ENCODE data around the gene NUP153. TPM values are rescaled to one million over a fixed set of nuclear protein-coding genes. Genes with fewer than 3 reads are reported as not detected.

Gene NUP153
- total and polyA plus RNA-seq, 2 donors (not counting 1 experiment from before 2014, with no cell fraction given), result 22.0 to 27.7 TPM

- H3K4me1 ChIP-seq (ENCODE audit: control insufficient read depth, extremely low read depth, insufficient read depth, low read length), result no peaks in the 10 kb centered on the region
- H3K79me2 ChIP-seq (ENCODE audit: control insufficient read depth, insufficient read depth, low read length), result no peaks in the 10 kb centered on the region
- H3K9ac ChIP-seq (ENCODE audit: insufficient read depth, low read length), result no peak overlapping the region
- H4K20me1 ChIP-seq (ENCODE audit: control insufficient read depth, extremely low read depth, insufficient read depth, low read length), result no peaks in the 10 kb centered on the region
- no peaks in the 10 kb centered on the region for H3K27me3 ChIP-seq (ENCODE audit: control insufficient read depth, insufficient read depth, low read length)
- H3K4me2 ChIP-seq (ENCODE audit: extremely low read depth, insufficient read depth, low read length), result no peak overlapping the region
- DNase-seq (ENCODE audit: low read depth in 2 of 2), result no peak
- no peak overlapping the region for H3K4me3 ChIP-seq (replicated peaks in 1 of 4; ENCODE audit: control extremely low read depth in 1 of 4, insufficient read depth in 1 of 4, low read depth in 3 of 4, low read length in 4 of 4)
- H2AFZ ChIP-seq (ENCODE audit: low read length), result no peak overlapping the region
- peaks cover 7% of the 10 kb centered on the region for H3K36me3 ChIP-seq (ENCODE audit: control insufficient read depth, insufficient read depth, low read length)
- no peak for TF ChIP-seq EZH2 (IDR thresholded peaks at IDR 0.05; ENCODE audit: low read length, missing control alignments)
- TF ChIP-seq, protein P1, sequence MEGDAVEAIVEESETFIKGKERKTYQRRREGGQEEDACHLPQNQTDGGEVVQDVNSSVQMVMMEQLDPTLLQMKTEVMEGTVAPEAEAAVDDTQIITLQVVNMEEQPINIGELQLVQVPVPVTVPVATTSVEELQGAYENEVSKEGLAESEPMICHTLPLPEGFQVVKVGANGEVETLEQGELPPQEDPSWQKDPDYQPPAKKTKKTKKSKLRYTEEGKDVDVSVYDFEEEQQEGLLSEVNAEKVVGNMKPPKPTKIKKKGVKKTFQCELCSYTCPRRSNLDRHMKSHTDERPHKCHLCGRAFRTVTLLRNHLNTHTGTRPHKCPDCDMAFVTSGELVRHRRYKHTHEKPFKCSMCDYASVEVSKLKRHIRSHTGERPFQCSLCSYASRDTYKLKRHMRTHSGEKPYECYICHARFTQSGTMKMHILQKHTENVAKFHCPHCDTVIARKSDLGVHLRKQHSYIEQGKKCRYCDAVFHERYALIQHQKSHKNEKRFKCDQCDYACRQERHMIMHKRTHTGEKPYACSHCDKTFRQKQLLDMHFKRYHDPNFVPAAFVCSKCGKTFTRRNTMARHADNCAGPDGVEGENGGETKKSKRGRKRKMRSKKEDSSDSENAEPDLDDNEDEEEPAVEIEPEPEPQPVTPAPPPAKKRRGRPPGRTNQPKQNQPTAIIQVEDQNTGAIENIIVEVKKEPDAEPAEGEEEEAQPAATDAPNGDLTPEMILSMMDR (conservative IDR thresholded peaks at IDR 0.05 in 1 of 2, IDR thresholded peaks at IDR 0.05 in 1 of 2; ENCODE audit: low read depth in 1 of 2, low read length in 2 of 2), result no peak
- no peaks in the 10 kb centered on the region for H3K9me3 ChIP-seq (ENCODE audit: control insufficient read depth, insufficient read depth, low read depth, low read length)
- no peak overlapping the region for H3K27ac ChIP-seq (ENCODE audit: insufficient read depth, low read length)
These were observed 55.9 kb downstream of the NUP153 start for GRCh38 chr6:17650656-17651309.

DNA sequence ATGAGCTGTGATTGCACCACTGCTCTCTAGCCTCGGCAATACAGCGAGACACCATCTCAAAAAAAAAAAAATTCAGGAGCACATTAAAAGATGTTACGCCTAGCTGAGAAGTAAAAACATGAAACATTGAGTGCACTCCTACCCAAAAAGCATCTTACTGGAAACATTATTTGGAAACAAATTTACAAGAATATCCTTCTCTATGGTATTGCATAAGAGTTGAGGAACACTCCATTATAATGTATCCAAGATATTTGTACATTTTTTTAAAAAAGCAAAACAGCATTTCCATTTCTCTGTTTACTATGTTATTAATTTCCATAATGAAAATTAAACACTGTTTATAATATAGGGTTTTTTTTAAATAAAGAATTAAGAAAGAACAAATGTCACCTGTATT, 58.0 kb downstream of the NUP153 start:
- Histone ChIP-seq H2AFZ (ENCODE audit: low read length) (no peak overlapping the region), H4K20me1 (ENCODE audit: control insufficient read depth, extremely low read depth, insufficient read depth, low read length) (no peaks in the 10 kb centered on the region), H3K4me3 (replicated peaks in 1 of 4; ENCODE audit: control extremely low read depth in 1 of 4, insufficient read depth in 1 of 4, low read depth in 3 of 4, low read length in 4 of 4) (no peak overlapping the region), H3K4me2 (ENCODE audit: extremely low read depth, insufficient read depth, low read length) (no peak overlapping the region), H3K27ac (ENCODE audit: insufficient read depth, low read length) (no peak overlapping the region), H3K79me2 (ENCODE audit: control insufficient read depth, insufficient read depth, low read length) (no peaks in the 10 kb centered on the region), H3K9ac (ENCODE audit: insufficient read depth, low read length) (no peak overlapping the region), H3K36me3 (ENCODE audit: control insufficient read depth, insufficient read depth, low read length) (peaks cover 7% of the 10 kb centered on the region), H3K27me3 (ENCODE audit: control insufficient read depth, insufficient read depth, low read length) (no peaks in the 10 kb centered on the region), H3K9me3 (ENCODE audit: control insufficient read depth, insufficient read depth, low read depth, low read length) (no peaks in the 10 kb centered on the region), H3K4me1 (ENCODE audit: control insufficient read depth, extremely low read depth, insufficient read depth, low read length) (no peaks in the 10 kb centered on the region)
- no peak for DNase-seq (ENCODE audit: low read depth in 2 of 2)
- TF ChIP-seq, protein P1 (conservative IDR thresholded peaks at IDR 0.05 in 1 of 2, IDR thresholded peaks at IDR 0.05 in 1 of 2; ENCODE audit: low read depth in 1 of 2, low read length in 2 of 2), result no peak
- no peak for TF ChIP-seq EZH2 (IDR thresholded peaks at IDR 0.05; ENCODE audit: low read length, missing control alignments)

DNA sequence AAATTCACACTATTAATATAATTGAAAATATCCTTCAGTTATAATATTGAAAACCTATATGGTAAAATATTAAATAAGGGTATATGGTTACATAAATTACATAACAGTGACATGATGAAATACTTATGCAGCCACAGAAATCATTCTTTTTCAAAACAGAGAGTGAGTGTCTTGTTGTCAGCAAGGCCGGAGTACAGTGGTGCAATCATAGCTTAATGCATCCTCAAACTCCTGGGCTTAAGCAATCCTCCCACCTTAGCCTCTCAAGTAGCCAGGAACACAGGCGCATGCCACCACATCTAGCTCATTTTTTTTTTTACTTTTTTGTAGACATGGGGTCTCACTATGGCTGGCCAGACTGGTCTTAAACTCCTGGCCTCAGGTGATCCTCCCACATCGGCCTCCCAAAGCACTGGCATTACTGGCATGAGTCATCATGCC, 66.2 kb downstream of the NUP153 start:
- H4K20me1 ChIP-seq (ENCODE audit: control insufficient read depth, extremely low read depth, insufficient read depth, low read length), result no peaks in the 10 kb centered on the region
- H3K4me3 ChIP-seq (replicated peaks in 1 of 4; ENCODE audit: control extremely low read depth in 1 of 4, insufficient read depth in 1 of 4, low read depth in 3 of 4, low read length in 4 of 4), result no peak overlapping the region
- no peak overlapping the region for H3K27ac ChIP-seq (ENCODE audit: insufficient read depth, low read length)
- H3K9ac ChIP-seq (ENCODE audit: insufficient read depth, low read length), result no peak overlapping the region
- DNase-seq (ENCODE audit: low read depth in 2 of 2), result peak in 1 of 2 donors; percentile 61
- no peak overlapping the region for H2AFZ ChIP-seq (ENCODE audit: low read length)
- H3K79me2 ChIP-seq (ENCODE audit: control insufficient read depth, insufficient read depth, low read length), result peaks cover 2% of the 10 kb centered on the region
- H3K36me3 ChIP-seq (ENCODE audit: control insufficient read depth, insufficient read depth, low read length), result peaks cover 3% of the 10 kb centered on the region
- TF ChIP-seq, protein P1 (conservative IDR thresholded peaks at IDR 0.05 in 1 of 2, IDR thresholded peaks at IDR 0.05 in 1 of 2; ENCODE audit: low read depth in 1 of 2, low read length in 2 of 2), result no peak
- TF ChIP-seq EZH2 (IDR thresholded peaks at IDR 0.05; ENCODE audit: low read length, missing control alignments), result no peak
- no peak overlapping the region for H3K4me2 ChIP-seq (ENCODE audit: extremely low read depth, insufficient read depth, low read length)
- H3K27me3 ChIP-seq (ENCODE audit: control insufficient read depth, insufficient read depth, low read length), result no peaks in the 10 kb centered on the region
- no peaks in the 10 kb centered on the region for H3K9me3 ChIP-seq (ENCODE audit: control insufficient read depth, insufficient read depth, low read depth, low read length)
- H3K4me1 ChIP-seq (ENCODE audit: control insufficient read depth, extremely low read depth, insufficient read depth, low read length), result no peaks in the 10 kb centered on the region
